ENCODE measurements around the gene PPM1H.
"Not testable (repeated sequence)": the region's sequence is repeated elsewhere in the genome, so short reads cannot be mapped to it uniquely, and the experiment has no call there.

Gene PPM1H

DNA sequence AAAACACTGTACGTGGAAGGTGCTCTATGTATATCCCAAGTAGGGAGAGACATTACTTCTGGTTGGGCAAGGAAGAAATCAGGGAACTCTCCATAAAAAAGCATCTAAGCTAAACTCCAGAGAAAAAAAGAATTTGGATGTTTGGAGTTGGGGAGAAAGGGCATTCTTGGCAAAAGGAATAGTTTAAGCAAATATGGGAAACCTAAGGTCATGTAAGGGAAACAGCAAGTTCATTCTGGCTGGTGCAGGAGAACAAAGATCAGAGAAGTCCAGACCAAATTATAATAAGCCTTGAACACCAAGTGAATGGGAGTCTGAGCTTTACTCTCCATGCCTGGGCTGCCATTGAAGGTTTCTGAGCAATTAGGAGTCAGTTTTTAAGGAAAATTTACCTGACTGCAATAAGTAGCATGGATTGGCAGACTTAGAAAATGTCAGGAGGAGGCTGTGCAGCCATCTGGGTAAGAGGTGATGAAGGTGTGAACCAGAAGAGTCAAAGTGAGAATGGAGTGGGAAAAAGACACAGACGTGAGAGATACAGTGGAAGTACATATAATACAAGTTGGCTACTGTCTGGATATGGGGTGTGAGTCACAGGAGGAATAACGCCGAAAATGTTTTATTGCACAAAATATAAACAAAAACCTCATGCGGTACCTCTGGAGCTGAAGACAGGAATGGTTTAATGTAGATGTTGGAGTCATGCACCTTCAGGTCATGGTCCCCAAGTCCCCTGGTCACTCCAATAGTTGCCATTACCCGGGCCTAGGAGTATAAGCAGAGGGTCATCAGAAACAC lies 245.7 kb downstream of the PPM1H start:
- no peak for DNase-seq (ENCODE audit: low read depth in 1 of 2, low spot score in 1 of 2)

DNA sequence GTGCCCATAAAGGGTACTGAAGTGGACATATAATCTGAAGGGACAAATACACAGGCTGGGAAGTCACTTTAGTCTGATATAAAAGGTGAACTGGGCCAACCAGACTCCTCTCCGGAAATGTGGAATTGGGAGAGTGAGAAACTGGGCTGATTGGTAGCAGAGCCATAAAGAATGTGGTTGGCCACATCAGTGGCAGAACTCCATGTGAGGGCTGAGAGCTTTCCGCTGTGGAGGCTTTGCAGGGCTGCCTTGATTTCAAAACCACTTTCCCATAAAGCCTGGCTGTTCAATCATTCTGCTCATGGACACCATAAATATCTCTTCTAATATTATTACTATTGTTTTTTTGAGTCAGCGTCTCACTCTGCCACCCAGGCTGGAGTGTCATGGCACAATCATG lies 248.0 kb downstream of the PPM1H start:
- no peak for DNase-seq (ENCODE audit: low read depth in 1 of 2, low spot score in 1 of 2)

DNA sequence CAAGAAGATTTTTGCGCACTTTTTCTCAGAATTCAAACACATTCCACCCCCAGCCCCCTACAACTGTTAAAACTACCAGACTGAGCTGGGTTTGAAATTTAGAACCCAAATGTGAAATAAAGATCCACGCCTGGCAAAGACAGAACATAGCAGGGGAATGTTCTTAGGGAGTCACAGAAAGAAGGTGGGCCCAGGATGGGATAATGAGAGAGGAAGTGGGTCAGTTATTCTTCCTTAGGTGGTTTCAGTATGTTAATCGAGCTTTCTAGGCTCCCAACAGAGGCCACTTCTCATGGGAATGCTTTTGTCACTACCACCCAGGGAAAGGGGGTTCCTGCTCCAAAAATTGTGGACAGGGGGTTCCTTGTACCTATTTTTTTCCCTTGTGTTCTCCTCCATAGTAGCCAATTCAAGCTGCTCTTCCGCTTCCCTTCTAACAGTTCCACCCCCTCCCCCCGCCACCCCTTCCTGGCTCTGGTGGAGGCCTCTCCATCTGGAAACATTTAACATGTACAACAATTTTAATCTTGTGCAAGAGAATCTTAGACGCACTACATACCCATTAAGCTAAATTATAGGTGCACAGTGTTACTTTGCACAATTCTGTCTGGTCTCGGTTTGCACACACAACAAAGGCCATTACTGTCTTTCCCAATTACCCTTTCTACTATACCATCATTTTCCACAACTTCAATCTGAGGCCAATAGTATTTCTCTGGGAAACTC lies 250.2 kb downstream of the PPM1H start:
- DNase-seq (ENCODE audit: low read depth in 1 of 2, low spot score in 1 of 2) = no peak

DNA sequence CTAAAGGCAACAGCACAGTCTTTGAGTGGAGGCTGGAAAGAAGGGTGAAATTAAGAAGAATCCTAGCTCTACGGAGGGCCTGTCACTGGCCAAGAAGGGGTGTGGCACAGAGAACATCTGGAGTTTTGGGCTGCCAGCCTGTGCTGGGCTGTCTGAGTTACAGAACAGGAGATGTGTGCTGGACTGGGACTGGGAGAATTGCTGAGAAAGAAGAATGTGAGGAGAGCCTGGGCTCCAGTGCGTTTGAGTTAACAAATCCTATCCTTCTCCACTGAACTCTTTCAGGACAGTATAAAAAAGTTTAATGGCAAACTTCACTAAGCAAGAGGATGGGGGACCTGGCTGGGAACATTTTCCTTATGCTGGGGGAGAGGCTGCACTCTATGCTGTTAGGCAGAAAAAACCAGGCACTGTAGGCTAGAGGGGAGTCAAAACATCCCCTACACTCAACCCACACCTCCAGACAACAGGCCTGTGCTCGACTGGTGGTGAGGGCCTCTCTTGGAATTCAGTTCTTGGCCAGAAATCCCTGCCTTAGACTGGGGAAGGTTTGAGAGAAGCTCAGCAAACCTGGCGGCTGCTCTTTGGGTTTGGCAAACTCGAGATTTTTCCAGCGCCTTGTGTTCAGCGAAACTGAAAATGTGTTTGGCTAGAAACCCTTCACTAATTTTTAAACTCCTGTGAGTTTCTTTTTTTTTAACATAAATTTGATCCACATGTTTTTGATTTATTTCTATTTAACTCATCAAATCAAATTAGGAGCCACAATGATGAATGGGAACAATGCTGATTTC lies 251.0 kb downstream of the PPM1H start:
- no peak for DNase-seq (ENCODE audit: low read depth in 1 of 2, low spot score in 1 of 2)

DNA sequence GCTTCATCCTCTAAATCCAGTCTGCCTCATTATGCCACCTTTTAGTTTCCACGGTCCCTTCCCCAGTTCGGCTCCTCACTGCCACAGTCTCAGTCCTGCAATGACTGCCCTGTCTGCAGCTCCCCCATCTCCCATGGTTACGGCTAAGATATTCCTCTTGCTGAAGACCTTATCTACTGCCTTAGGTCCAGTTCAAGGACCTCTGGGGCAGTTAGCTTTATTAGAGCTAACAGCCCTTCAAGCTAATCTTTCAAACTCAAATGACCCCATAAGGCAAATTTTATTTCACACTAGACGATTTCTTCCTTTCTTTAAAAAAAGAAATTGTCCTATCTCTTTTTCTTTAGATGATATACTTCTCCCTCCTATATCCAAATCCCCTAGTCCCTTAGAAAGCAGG lies 253.6 kb downstream of the PPM1H start:
- DNase-seq (ENCODE audit: low read depth in 1 of 2, low spot score in 1 of 2) = no peak

DNA sequence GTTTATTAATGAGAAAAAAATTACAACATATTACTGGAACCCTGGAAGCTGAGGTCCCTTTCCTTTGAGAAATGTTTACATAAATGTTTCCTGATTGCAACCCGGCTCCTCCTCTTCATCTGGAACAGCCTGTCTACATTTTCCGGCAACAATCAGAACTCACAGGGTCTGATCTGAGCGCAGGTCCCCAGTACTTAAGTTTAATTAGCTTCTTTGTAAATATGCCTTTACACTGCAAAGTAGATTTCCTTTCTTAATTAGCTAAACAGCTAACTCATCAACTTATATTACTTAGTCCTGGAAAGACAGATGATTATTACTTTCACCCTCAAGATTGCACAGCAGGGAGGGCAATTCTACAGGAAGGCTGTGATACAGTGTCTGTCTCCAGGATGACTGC lies 255.3 kb downstream of the PPM1H start:
- no peak for DNase-seq (ENCODE audit: low read depth in 1 of 2, low spot score in 1 of 2)

DNA sequence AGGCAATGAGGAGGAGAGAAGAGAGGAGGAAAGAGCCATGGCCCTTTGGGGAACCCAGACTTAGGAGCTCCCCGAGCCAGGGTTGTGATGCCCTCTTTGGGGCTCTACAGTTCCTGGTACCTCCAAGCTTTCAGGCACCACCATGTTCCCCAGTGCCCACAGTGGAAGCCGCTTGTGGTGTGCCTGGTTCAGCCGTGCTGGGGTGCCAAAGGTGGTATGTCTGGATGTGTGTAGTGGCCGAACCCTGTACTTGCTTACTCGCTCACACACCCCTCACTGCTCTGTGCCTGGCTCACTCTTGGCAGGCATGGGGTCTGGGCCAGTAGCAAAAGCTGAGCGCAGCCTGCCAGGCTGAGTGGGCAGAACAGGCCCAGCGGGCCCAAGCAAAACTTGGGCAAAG lies 257.6 kb downstream of the PPM1H start:
- no peak for DNase-seq (ENCODE audit: low read depth in 1 of 2, low spot score in 1 of 2)

DNA sequence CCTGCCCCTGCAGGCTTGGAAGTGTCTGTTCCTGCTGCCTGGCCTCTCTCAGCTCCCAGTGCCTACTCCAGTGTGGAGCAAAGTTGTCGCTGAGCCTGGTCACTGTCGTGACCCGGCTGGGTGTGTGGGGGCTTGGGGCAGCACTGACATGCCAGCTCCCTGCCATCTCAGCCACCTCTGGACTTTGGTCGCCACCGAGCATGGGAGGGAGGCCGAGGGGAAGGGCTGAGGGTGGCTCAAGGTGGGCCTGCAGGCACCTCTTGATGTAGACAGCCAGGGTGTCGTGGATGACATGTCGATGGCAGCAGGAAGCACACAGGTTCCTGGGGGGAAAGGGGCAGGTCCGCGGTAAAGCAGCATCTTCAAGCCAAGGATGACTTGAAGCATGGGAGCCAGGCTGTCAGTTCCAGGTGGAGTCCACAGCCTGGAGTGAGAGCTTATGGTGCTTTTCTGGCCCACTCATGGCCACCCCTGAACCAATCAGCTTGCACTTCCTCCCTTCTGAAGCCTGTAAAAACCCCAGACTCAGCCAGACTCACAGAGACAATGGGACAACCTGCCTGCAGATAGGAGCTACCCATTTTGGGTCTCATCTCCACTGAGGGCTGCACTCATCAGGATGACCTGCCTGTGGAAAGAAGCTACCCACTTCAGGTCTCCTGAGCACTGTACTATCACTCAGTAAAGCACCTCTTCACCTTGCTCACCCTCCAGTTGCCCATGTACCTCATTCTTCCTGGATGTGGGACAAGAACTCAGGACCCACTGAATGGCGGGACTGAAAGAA lies 258.2 kb downstream of the PPM1H start:
- no peak for DNase-seq (ENCODE audit: low read depth in 1 of 2, low spot score in 1 of 2)

DNA sequence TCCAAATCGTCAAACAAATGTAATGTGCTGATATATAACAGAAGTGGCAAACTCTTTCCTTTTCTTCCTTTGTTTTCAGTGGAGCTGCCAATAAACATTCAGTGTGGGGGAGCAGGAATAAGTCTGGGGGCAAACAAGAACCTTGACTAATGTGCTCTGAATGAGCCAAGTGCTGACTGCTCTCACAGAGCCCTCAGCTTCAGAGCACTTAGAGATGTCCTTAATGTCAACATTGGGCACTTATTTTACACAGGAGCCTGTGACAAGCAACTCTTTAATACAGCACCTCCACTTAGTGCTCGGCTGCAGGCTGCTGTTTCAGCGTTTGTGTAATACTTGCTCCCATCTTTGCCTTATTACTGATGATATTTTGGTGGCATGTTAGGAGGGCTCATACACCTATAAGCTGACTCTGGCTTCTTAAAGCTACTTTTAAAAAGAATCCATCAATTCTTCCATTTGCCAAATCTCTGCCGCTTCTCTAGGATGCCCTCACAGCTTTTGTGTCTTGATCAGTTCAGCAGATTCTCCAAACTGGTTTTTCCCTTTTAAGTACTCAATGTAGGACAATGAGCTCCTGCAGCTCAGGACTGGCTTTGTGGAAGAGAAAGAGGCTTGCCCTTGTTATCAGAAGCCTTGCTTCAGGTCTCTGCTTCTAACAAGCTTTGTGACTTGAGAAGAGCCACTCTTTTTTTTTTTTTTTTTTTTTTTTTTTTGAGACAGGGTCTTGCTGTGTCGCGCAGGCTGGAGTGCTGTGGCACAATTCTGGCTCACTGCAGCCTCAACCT lies 261.7 kb downstream of the PPM1H start:
- no peak for DNase-seq (ENCODE audit: low read depth in 1 of 2, low spot score in 1 of 2)

DNA sequence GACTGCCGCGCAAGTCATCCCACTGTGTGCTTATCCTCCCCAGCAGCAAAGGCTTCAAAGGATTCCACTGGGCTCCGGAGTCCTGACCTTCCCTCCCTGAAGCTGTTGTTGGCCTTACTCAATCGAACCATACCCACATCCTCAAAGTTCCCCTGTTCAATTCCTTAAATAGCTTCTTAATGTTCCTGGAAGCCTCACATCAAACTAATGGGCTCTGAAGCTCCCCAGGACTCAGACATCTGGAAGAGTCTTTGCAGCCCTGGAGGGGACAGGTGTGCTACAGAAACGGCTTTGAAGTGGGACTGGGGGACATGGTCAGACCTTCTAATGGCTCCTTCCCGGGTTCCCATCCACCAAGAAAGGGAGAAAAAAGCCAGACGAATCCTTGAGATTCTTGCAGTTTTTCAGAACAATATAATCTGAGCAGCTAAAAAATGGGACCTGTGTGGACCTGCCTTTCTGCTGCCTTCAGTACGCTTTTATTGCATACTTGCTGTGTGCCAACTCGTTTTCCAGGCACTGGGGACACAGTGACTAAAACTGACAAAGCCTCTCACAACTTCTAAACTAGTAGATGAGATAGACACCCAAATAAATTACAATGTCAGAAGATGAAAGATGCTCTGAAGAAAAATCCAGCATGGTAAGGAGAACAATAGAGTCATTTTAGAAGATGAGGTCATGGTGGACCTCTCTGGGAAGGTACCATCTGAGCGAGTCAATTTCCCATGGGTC lies 263.8 kb downstream of the PPM1H start:
- no peak for DNase-seq (ENCODE audit: low read depth in 1 of 2, low spot score in 1 of 2)

DNA sequence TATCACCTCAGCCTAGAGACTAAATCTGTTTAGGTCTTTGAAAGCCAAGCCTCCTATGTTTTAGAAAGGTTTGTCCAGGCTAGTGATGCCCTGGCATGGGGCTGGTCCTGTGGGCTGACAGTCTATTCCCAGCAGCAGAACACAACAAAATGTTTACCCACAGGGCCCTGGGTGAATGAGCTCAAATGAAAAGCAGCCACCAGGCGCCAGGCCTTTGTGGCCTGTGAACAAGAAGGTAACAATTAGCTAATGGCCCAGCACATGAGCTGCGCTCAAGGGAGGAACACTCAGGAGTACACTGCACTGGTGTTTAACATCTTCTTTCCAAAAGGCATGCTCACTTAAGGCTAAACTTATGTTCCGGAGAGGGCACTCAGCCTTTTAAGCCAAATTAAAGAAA lies 266.2 kb downstream of the PPM1H start:
- DNase-seq (ENCODE audit: low read depth in 1 of 2, low spot score in 1 of 2) = no peak

DNA sequence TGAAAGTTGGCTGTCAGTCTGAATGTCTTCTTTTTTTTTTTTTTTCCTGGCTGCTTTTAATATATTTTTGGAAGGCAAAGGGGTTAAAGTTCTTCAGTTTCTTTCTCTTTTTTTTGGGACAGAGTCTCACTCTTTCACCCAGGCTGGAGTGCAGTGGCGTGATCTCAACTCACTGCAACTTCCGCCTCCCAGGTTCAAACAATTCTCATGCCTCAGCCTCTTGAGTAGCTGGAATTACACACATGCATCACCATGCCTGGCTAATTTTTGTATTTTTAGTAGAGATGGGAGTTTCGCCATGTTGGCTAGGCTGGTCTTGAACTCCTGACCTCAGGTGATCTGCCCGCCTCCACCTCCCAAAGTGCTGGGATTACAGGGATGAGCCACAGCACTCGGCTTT lies 270.0 kb downstream of the PPM1H start:
- not testable (repeated sequence) for DNase-seq (ENCODE audit: low read depth in 1 of 2, low spot score in 1 of 2)

DNA sequence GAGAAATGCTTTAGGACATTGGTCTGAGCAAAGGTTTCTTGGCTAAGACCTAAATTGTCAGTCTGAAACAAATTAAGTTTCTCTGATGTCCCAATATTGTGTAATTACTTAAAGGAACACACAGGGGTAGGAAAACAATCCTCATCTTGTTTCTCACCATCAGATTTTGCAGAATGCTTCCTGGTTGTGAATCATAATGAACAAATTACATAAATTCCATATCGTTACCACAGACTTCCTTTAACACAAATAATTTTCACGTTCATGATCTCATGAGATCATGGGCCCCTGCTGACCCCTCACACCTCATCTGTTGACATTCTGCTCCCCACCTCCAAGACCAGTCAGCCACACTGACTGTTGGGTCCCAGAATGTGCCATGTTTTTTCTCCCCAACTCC lies 274.2 kb downstream of the PPM1H start:
- no peak for DNase-seq (ENCODE audit: low read depth in 1 of 2, low spot score in 1 of 2)

DNA sequence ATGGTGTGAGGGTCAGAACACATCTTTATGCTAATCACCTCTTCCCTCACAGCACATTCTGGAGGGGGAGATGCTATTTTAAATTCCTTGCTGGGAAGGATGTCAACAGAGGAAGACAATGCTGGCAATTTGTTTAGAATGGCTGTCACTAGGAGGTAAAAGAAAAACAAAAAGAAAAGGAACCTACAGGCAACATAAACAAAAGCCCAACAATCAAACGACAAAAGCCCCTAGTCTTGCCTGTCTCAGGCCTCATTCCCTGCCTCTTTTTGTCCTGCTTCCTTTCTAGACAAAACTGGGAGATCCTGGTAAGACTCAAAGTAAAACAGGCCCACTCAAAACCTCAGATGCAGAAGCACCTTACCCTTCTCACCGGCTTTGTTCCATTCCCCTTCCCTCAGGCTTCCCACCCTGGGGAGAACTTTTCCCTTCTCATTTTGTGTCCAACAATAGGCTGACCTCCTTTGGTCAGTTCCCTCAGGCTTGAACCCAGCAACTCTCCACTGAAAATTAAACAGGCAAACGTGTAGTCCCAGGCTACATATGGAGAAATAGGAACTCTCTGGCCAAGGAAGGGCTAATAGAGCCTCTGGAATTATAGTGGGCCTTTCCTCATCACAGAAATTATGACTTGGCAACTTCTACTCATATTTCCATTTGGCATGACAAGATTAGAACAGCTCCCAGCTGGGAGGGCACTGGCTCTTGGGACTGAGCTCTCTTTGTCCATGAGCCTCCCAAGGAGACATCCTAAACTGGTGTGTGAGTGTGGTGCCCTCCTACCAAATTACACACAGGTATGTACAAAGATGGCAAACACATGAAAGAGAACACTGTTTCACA lies 275.3 kb downstream of the PPM1H start:
- no peak for DNase-seq (ENCODE audit: low read depth in 1 of 2, low spot score in 1 of 2)

DNA sequence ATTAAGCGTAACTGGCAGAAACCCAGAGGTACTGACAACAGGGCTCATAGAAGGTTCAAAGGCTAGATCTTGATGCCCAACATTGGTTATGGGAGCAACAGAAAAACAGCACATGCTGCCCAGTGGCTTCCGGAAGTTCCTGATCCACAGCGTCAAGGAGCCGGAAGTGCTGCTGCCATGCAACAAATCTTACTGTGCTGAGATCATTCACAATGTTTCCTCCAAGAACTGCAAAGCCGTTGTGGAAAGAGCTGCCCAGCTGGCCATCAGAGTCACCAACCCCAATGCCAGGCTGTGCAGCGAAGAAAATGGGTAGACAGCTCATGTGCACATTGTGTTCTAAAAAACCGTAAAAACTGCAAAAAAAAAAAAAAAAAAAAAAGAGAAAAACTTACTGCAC lies 276.0 kb downstream of the PPM1H start:
- no peak for DNase-seq (ENCODE audit: low read depth in 1 of 2, low spot score in 1 of 2)

DNA sequence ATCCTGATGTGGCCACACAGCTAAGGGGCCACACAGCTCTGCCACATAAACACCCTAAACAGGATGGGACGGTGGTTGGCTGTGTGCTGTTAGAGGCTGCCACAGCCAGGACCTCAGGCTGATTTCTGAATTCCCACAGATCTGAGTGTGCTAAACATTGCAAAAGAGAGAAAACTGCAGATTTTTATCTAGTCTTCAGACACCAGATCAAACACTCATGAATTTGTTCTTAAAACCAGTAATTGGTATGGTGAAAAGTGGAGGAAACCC lies 277.7 kb downstream of the PPM1H start:
- no peak for DNase-seq (ENCODE audit: low read depth in 1 of 2, low spot score in 1 of 2)

DNA sequence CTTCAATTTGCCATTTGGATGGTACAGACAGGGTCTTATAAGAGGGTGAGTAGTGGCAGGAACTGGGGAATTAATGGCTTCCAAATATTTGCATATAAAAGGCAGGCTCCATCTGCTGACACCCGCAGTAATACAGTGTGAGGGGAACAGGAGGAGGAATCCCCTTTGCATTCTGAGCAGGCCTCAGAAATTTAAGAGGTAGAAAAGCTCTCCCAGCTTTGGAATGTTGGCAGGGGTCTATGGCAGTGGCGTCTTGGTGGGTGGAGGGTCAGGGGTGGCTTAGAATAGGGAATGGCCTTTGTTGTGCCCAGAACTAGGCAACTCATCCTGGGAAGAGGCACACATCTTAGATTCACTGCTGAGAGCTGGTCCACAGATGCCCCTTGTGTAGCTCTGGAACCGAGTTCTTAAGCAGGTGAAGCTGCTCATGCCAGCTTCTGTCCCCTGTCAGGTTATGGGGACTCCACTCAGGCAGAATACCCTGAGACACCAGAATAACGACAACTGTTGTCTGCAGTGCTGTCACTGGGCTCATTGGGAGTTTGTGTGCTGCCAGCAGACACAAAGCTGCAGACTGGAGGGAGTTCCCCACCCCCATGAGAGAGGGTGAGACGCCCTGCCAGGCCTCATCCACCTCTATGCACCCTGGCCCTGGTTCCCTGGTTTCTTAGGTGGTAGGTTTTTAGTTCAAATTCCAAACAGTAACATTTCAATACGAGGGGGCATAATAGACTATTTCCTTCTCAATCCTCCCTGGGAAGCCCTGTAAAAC lies 278.2 kb downstream of the PPM1H start:
- DNase-seq (ENCODE audit: low read depth in 1 of 2, low spot score in 1 of 2) = no peak

DNA sequence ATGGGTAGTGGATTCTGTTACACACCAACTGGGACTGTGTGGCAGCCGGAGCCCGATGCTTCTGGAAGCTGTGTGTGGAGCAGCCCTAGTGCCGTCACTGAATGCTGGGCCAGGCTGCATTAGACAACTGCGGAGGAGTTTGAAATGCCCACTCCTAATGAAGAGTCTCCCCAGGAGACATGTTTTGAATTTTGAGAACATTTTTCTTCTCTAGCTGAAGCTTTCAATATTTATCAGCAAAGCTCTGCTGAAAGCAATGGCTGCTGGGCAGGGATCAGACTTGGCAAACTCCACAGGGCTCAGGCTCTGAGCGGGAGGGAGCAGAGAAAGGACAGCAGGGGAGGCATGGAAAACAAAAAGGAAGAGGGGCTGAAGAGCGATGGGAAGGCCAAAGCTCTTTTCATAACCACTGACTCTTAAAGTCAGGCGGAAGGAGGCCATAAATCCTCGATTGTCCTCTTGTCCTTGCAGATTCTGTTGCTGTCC lies 279.2 kb downstream of the PPM1H start:
- no peak for DNase-seq (ENCODE audit: low read depth in 1 of 2, low spot score in 1 of 2)

All from activated CD4-positive, alpha-beta T cell treated with anti-CD3 and anti-CD28 coated beads, Interleukin-2, amount 50 U/mL, for 24 hours (primary cell).